ENCODE results near the gene CNPY4.

Gene CNPY4

GRCh38 chr7:100166317-100166940, 47.0 kb downstream of the CNPY4 start:
- no peak for DNase-seq (ENCODE audit: low read depth in 4 of 4, low spot score in 1 of 4)

- DNase-seq (ENCODE audit: low read depth in 4 of 4, low spot score in 1 of 4) = no peak
Observed at GRCh38 chr7:100166970-100167911, 47.8 kb downstream of the CNPY4 start.

- DNase-seq (ENCODE audit: low read depth in 4 of 4, low spot score in 1 of 4) = no peak
Observed at GRCh38 chr7:100167912-100168323, 48.5 kb downstream of the CNPY4 start.

- DNase-seq (ENCODE audit: low read depth in 4 of 4, low spot score in 1 of 4) = no peak
Observed at GRCh38 chr7:100169147-100169850, 49.9 kb downstream of the CNPY4 start.

- no peak for DNase-seq (ENCODE audit: low read depth in 4 of 4, low spot score in 1 of 4)
Observed at GRCh38 chr7:100170101-100170897, 50.9 kb downstream of the CNPY4 start.

- DNase-seq (ENCODE audit: low read depth in 4 of 4, low spot score in 1 of 4) = no peak
Observed at GRCh38 chr7:100171087-100171681, 51.8 kb downstream of the CNPY4 start.

- DNase-seq (ENCODE audit: low read depth in 4 of 4, low spot score in 1 of 4) = no peak
Observed at GRCh38 chr7:100171840-100172239, 52.4 kb downstream of the CNPY4 start.

- no peak for DNase-seq (ENCODE audit: low read depth in 4 of 4, low spot score in 1 of 4)
Observed at GRCh38 chr7:100173806-100174495, 54.5 kb downstream of the CNPY4 start.

GRCh38 chr7:100174582-100174981, 55.1 kb downstream of the CNPY4 start:
- DNase-seq (ENCODE audit: low read depth in 4 of 4, low spot score in 1 of 4) = no peak

Data from stimulated activated CD4-positive, alpha-beta T cell treated with anti-CD3 and anti-CD28 coated beads, Interleukin-1b, Interleukin-23, amount 100 ng/mL, for 24 hours (primary cell).